T-helper 1 cell treated with Interleukin-12 subunit alpha and Interleukin-12 subunit beta and Interleukin-4 antibody, amounts not matched to agents 30 ng/mL and 1 ng/mL, for 36 hours (primary cell): ENCODE results near the gene FPGS. TPM values are rescaled to one million over a fixed set of nuclear protein-coding genes. Genes with fewer than 3 reads are reported as not detected.
"Not testable (repeated sequence)": the region's sequence is repeated elsewhere in the genome, so short reads cannot be mapped to it uniquely, and the experiment has no call there.

ENCODE experiments used
- intact Hi-C: fragments of 100-400 bp; cut with micrococcal nuclease; formaldehyde crosslinking; loops from one replicate; pipeline ENCODE4 v1.15.1; 2024
- total RNA-seq: library from RNA; stranded (reverse); gene quantifications from 2 replicates; pipeline ENCODE4 v1.2.3, GENCODE V29; 2022

Gene FPGS, protein sequence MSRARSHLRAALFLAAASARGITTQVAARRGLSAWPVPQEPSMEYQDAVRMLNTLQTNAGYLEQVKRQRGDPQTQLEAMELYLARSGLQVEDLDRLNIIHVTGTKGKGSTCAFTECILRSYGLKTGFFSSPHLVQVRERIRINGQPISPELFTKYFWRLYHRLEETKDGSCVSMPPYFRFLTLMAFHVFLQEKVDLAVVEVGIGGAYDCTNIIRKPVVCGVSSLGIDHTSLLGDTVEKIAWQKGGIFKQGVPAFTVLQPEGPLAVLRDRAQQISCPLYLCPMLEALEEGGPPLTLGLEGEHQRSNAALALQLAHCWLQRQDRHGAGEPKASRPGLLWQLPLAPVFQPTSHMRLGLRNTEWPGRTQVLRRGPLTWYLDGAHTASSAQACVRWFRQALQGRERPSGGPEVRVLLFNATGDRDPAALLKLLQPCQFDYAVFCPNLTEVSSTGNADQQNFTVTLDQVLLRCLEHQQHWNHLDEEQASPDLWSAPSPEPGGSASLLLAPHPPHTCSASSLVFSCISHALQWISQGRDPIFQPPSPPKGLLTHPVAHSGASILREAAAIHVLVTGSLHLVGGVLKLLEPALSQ
- total RNA-seq, result 89.5 and 94.8 TPM in 2 replicates

DNA sequence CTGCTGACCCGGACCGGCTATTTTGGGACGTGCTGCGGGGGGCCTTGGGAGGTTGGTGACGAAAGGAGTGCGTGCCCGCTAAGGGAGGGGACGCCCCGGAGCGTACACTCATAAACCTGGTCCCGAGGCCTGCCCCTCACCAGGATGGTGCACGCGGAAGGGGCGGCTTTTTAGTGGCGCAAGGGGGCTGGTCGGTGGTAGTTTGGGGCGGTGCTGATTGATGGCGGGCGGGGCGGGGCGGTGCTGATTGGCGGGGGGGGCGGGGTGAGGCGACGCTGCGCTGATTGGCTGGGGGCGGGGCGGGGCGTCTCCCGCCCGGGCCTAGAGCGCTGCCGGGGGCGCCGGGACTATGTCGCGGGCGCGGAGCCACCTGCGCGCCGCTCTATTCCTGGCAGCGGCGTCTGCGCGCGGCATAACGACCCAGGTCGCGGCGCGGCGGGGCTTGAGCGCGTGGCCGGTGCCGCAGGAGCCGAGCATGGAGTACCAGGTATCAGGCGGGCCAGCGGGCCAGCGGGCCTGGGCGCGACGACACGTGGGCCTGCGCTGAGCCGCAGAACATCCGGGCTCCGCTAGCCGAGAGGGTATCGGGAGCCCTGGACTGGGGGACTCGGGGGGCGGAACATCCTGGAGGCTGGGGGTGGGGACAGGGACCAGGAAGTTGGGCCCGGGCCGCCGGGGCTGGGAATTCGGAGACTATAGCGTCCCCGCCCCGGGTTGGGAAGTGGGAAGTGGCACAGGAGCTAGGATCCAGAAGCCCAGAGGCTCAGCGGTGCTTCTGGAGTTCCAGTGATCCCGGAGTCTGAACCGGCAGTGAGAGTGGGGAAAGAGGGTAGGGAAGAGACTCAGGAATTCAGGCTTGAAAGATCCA, at the start of gene FPGS:
Gene FPGS (plus strand): TSS at position 307 of the 868 bp plus-strand sequence. CDS start 43 bp downstream, at position 350.
- intact Hi-C loops, result loop anchor here (1.0 to 5.0 kb wide), 9 partner anchors 18 to 351 kb away; partner anchors contain the start of genes ST6GALNAC4, ST6GALNAC6 and TOR2A

DNA sequence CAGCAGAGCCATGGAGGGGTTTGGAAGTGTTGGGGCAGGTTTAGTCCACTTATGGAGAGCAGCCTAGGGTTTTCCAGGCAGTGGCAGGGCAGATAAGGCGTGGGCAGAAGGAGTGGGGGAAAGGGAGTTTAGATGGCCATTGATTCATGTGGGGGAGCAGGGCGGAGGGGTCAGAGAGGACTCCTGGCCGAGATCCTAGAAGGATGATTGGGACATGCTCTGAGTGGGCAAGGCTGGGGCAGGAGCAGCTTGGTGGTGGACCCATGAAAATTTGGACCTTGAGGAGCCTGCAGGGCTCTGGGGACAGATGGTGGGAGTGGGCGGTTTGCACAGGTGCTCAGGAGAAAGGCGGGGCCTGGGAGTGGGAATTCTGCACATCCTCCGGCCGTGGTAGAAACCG, 49.5 kb upstream of the FPGS start:
- intact Hi-C loops, result no loop called here

GRCh38 chr9:127753622-127754021, 49.1 kb upstream of the FPGS start:
- intact Hi-C loops, result no loop called here

GRCh38 chr9:127754099-127755060, 48.3 kb upstream of the FPGS start:
- intact Hi-C loops, result no loop called here

- intact Hi-C loops, result no loop called here
Observed at GRCh38 chr9:127755061-127756060, 47.3 kb upstream of the FPGS start.

DNA sequence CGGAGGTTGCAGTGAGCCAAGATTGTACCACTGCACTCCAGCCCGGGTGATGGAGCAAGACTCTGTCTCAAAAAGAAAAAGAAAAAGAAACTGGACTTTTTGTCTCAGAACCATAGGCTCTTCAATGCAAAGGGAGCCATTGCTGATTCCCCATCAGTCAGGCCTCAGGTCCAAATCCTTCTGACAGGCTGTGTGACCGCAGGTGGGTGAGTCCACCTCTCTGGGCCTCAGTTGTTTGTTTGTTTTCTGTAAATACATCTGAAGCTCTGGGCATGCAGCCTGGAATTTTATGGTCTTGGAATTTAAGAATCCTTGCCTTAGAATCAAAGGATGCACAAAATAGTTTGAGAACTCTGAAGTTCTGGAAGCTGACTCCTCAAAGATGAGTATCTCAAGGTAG, 46.4 kb upstream of the FPGS start:
- intact Hi-C loops, result no loop called here

- intact Hi-C loops, result not testable (repeated sequence)
Observed at GRCh38 chr9:127756776-127757175, 45.9 kb upstream of the FPGS start.

DNA sequence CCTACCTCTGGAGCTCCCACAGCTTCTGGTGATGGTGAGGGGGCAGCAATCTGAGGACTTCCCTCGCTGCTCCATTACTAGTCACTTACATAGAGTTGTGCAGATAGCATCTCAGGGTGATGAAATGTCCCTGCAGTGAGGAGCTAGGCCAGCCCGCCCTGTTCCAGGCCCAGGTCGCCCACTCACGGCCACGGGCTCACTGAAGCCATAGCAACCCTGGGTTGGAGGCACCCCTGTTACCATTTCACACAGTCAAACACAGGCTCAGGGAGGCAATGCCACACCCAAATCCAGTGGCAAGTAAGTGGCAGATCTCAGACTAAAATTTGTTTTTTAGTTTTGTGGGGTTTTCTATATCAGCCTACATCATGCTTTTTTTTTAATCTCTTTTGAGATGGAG, 43.8 kb upstream of the FPGS start:
- intact Hi-C loops, result no loop called here

DNA sequence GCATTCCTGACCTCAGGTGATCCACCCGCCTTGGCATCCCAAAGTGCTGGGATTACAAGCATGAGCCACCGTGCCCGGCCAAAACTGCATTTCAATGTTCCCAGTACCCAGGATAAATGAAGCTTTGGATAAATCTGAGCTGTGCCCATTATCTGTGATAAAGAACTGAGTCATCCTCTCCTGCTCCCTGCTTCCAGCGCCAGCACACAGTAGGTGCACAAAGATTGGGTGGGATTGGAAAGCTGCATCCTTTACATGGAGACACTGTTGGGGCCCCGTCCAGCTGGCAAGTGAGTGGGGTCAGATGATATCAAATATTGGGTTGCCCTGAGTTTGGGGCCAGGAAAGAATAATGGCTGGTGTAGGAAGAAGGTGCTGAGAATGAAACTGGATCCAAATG, 41.6 kb upstream of the FPGS start:
- intact Hi-C loops, result no loop called here

DNA sequence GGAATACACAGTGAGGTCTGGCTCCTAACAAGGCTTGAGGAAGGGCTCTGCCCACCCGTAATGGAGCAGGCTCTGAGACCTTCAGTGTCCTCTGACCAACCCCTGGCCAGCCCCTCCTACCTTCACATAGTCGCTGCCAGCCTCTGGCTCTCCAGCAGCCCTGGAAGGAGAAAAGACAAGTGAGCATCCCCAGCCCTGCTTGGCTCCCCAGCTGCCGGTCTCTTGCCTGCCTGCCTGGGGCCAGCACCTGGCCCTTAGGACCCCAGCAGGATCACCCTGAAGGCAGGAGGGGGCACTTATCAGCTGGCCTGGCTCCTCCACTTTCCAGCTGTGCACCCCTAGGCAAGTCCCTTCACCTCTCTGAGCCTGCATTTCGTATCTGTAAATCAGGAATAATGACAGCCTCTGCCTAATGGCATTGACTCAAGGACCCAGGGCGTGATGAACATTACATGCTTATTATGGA, 41.2 kb upstream of the FPGS start:
- intact Hi-C loops, result no loop called here

- intact Hi-C loops, result no loop called here
Observed at GRCh38 chr9:127762111-127762676, 40.5 kb upstream of the FPGS start.

DNA sequence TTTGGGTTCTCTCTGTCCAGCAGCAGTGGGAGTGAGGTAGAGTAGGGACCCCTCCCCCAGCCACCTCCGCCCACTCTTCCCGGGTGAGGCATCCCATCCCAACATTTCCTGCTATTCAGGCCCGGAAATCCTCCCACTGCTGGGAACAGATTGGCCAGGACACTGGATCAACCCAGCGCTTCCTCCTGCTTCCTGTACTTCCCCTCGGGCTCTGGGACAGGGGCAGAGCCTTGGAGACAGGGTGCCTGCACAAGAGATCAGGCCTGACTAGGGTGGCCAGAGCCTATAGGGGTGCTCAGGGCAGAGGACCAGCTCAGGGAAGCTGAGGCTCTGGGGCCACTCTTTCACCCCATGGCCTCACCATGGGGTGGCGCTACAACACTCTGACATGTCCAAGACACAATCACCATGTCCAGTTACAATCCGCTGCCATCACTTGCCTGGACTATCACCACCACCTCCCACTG, 38.7 kb upstream of the FPGS start:
- intact Hi-C loops, result no loop called here

- intact Hi-C loops, result no loop called here
Observed at GRCh38 chr9:127765418-127765817, 37.3 kb upstream of the FPGS start.

DNA sequence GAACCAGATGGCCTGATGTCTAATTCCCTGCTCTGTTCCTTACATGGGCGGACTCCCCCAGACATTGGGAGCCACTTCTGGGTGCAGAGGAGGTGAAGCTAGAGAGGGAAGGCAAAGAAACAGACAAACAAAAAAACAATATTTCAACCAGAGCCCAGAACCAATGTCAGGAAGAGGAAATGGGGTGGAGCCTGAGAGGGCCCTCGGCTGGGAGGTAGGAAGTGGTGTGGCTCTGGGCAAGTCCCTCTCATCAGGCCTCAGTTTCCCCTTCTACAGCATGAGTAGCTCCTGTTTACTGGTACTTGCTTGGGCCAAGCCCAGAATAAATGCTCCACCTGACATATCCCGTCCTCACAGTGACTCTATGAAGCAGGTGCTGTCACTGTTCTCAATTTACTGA, 35.3 kb upstream of the FPGS start:
- intact Hi-C loops, result no loop called here

GRCh38 chr9:127767909-127768331, 34.8 kb upstream of the FPGS start:
- intact Hi-C loops, result no loop called here

DNA sequence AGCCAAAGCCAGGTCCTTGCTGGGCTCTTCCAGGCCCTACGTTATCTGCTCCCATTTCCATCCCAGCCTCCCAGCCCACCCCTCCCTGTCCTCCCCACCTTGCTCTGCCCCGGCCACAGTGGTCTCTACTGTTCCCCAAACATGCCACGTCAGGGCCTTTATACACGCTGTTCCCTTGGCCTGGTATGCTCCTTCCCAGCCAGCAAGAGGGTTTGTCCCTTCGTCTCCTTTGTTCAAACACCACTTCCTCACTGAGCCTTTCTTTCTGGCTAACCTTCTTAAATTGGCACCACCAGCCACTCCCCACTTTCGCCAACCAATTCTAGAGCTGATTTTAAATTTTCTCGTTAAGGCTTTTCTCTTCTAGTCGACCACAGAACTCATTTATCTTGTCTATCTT, 34.0 kb upstream of the FPGS start:
- intact Hi-C loops, result no loop called here

DNA sequence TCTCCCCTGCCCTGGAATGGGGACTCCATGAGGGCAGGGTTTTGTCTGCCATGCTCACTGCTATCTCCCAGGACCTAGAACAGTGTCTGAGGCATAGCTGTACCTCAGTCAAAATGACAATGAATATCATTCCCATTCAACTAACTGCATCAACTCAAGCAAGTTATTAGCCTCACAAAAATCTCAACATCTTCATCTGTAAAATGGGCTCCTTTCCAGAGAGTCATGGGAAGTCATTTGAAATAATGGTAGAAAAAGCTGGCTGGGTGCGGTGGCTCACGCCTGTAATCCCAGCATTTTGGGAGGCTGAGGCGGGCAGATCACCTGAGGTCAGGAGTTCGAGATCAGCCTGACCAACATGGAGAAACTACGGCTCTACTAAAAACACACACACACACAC, 33.6 kb upstream of the FPGS start:
- intact Hi-C loops, result no loop called here

GRCh38 chr9:127769929-127770582, 32.6 kb upstream of the FPGS start:
- intact Hi-C loops, result loop anchor here (2.0 to 10.0 kb wide), 8 partner anchors 135 to 1255 kb away; partner anchors contain the start of genes EEIG1, LRSAM1, NAIF1 and RPL12
